Measurements from ENCODE around the gene SV2B.

- TF ChIP-seq, protein P1, sequence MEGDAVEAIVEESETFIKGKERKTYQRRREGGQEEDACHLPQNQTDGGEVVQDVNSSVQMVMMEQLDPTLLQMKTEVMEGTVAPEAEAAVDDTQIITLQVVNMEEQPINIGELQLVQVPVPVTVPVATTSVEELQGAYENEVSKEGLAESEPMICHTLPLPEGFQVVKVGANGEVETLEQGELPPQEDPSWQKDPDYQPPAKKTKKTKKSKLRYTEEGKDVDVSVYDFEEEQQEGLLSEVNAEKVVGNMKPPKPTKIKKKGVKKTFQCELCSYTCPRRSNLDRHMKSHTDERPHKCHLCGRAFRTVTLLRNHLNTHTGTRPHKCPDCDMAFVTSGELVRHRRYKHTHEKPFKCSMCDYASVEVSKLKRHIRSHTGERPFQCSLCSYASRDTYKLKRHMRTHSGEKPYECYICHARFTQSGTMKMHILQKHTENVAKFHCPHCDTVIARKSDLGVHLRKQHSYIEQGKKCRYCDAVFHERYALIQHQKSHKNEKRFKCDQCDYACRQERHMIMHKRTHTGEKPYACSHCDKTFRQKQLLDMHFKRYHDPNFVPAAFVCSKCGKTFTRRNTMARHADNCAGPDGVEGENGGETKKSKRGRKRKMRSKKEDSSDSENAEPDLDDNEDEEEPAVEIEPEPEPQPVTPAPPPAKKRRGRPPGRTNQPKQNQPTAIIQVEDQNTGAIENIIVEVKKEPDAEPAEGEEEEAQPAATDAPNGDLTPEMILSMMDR (IDR thresholded peaks at IDR 0.05; ENCODE audit: insufficient read depth, low read length), result no peak
- TF ChIP-seq POLR2AphosphoS5 (IDR thresholded peaks at IDR 0.05; ENCODE audit: low read depth) (peak; percentile 50), SPI1 (IDR thresholded peaks at IDR 0.05; ENCODE audit: borderline replicate concordance, low read depth) (peak; percentile 14; the same call in 1 of the 2 replicates), REST (IDR thresholded peaks at IDR 0.05; ENCODE audit: insufficient replicate concordance, low read depth) (no peak), GABPA (IDR thresholded peaks at IDR 0.05; ENCODE audit: low read depth) (no peak)
Measured at GRCh38 chr15:91263632-91264531, 163.8 kb downstream of the SV2B start.

All from HL-60 (cell line).